ES-I3 (cell line): ENCODE data around the gene TRIM37.

Source experiments
- H3K36me3 ChIP-seq: 2 replicates; pipeline ENCODE4 v1.6.1; 2013; ENCODE audit warnings: mild to moderate bottlenecking, low read length, control low read depth, moderate library complexity; ENCODE audit not compliant: insufficient read depth
- H3K4me1 ChIP-seq: 2 replicates; pipeline ENCODE4 v1.6.1; 2013; ENCODE audit warnings: mild to moderate bottlenecking, control low read depth, low read length; ENCODE audit not compliant: insufficient read depth
- H3K9ac ChIP-seq: 2 replicates; pipeline ENCODE4 v1.6.1; 2013; ENCODE audit warnings: low read depth, mild to moderate bottlenecking, low read length, moderate library complexity
- H3K9me3 ChIP-seq: 2 replicates; pipeline ENCODE4 v1.6.1; 2013; ENCODE audit warnings: mild to moderate bottlenecking, low read length, moderate library complexity; ENCODE audit not compliant: control insufficient read depth, insufficient read depth

TRIM37 gene

GRCh38 chr17:59038734-59039133 lies 67.9 kb downstream of the TRIM37 start:
- H3K9me3 ChIP-seq, result no peaks in the 10 kb centered on the region
- no peaks in the 10 kb centered on the region for H3K4me1 ChIP-seq
- no peak overlapping the region for H3K9ac ChIP-seq
- H3K36me3 ChIP-seq, result peaks cover 7% of the 10 kb centered on the region; the same call in 1 of the 2 replicates

GRCh38 chr17:59037960-59038359 lies 68.7 kb downstream of the TRIM37 start:
- Histone ChIP-seq H3K36me3 (peaks cover 5% of the 10 kb centered on the region; the same call in 1 of the 2 replicates), H3K9me3 (no peaks in the 10 kb centered on the region)

GRCh38 chr17:59030811-59031210 lies 75.9 kb downstream of the TRIM37 start:
- peaks cover 7% of the 10 kb centered on the region; the same call in 1 of the 2 replicates for H3K36me3 ChIP-seq
- H3K4me1 ChIP-seq, result no peaks in the 10 kb centered on the region
- no peaks in the 10 kb centered on the region for H3K9me3 ChIP-seq
- H3K9ac ChIP-seq, result no peak overlapping the region

More at GRCh38 chr17:59037960-59038359, 68.7 kb downstream of the TRIM37 start:
- no peaks in the 10 kb centered on the region for H3K4me1 ChIP-seq
- no peak overlapping the region for H3K9ac ChIP-seq

GRCh38 chr17:59028328-59028727 lies 78.4 kb downstream of the TRIM37 start:
- peaks cover 7% of the 10 kb centered on the region; the same call in 1 of the 2 replicates for H3K36me3 ChIP-seq
- H3K4me1 ChIP-seq, result no peaks in the 10 kb centered on the region
- H3K9me3 ChIP-seq, result no peaks in the 10 kb centered on the region
- no peak overlapping the region for H3K9ac ChIP-seq

GRCh38 chr17:59027750-59028149 lies 78.9 kb downstream of the TRIM37 start:
- Histone ChIP-seq H3K9ac (no peak overlapping the region), H3K36me3 (peaks cover 7% of the 10 kb centered on the region; the same call in 1 of the 2 replicates), H3K9me3 (no peaks in the 10 kb centered on the region), H3K4me1 (no peaks in the 10 kb centered on the region)

DNA sequence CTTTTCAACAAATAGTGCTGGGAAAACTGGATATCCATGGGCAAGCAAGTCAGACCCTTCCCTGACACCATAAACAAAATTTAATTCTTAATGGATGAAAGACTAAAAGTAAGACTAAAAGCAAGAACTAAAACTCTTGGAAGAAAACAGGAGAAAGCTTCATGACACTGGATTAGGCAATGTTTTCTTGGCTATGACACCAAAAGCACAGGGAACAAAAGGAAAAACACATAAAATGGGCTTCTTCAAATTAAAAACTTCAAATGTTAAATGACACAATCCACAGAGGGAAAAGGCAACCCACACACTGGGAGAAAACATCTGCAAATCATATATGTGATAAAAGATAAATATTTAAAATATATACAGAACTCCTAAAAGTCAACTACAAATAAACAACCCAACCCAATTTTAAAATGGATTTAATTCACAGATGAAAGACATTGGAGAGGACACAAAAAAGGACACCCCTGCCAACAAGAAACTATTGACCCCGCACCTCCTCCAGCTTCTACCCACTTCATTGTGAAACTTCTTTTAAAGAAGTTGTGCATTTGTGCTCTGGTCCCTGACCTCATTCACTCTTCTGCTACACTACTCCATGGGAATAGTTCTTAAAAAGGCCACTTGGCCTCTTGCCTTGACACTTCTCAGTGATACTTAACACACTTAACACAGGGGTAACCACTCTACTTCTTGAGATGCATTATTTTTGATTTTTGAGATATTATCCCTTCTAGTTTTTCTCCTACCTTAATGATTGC lies 80.3 kb downstream of the TRIM37 start:
- Histone ChIP-seq H3K36me3 (0 out of 2 replicates have a peak, but pooled peaks cover 7% of the 10 kb centered on the region), H3K9ac (no peak overlapping the region), H3K9me3 (no peaks in the 10 kb centered on the region), H3K4me1 (no peaks in the 10 kb centered on the region)

- Histone ChIP-seq H3K36me3 (0 out of 2 replicates have a peak, but pooled peaks cover 7% of the 10 kb centered on the region), H3K9ac (no peak overlapping the region), H3K9me3 (no peaks in the 10 kb centered on the region), H3K4me1 (no peaks in the 10 kb centered on the region)
These were observed 81.8 kb downstream of the TRIM37 start for GRCh38 chr17:59024916-59025315.

GRCh38 chr17:59018019-59018418 lies 88.7 kb downstream of the TRIM37 start:
- H3K9ac ChIP-seq, result no peak overlapping the region
- H3K9me3 ChIP-seq, result no peaks in the 10 kb centered on the region
- H3K4me1 ChIP-seq, result no peaks in the 10 kb centered on the region
- peaks cover 3% of the 10 kb centered on the region for H3K36me3 ChIP-seq

GRCh38 chr17:59011975-59012374 lies 94.7 kb downstream of the TRIM37 start:
- peaks cover 11% of the 10 kb centered on the region for H3K36me3 ChIP-seq

DNA sequence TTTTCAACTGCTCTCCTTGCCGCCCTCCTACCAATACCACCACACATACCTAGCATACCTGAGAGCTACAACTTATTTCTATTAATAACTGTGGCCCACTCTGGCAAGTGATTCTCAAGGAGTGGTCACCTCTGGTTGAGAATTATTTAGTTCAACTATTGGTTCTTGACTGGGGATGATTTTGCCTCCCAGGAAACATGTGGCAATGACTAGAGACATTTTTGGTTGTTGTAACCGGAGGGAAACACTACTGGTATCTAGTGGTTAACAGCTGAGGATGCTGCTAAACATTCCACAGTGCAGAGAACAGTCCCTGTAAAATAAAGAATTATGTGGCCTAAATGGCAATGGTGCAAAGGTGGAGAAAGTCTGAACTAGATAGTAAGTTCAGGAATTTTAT lies 96.7 kb downstream of the TRIM37 start:
- Histone ChIP-seq H3K9ac (no peak overlapping the region), H3K36me3 (peaks cover 8% of the 10 kb centered on the region), H3K9me3 (no peaks in the 10 kb centered on the region), H3K4me1 (no peaks in the 10 kb centered on the region)

More at GRCh38 chr17:59011975-59012374, 94.7 kb downstream of the TRIM37 start:
- Histone ChIP-seq H3K4me1 (no peaks in the 10 kb centered on the region), H3K9ac (no peak overlapping the region), H3K9me3 (no peaks in the 10 kb centered on the region)

GRCh38 chr17:59008737-59009136 lies 97.9 kb downstream of the TRIM37 start:
- Histone ChIP-seq H3K36me3 (peaks cover 8% of the 10 kb centered on the region), H3K9ac (no peak overlapping the region), H3K4me1 (no peaks in the 10 kb centered on the region), H3K9me3 (no peaks in the 10 kb centered on the region)

DNA sequence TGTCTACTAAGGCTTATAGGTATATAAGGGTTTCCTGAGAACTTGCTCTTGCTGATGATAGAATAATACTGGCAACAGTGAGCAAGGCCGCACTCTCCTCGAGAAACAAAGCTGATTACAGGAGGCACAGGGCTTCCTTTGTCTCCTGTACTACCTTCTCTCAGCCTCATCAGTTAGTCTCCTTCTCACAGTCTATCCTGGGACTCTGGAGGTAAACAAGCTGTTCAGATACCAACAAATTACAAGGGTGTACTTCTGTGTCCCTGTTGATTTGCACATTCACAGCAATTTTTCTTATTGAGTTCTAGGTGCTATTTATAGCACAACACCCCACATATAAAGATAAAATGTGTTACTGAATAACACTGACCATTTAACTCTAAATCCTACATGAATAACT lies 98.7 kb downstream of the TRIM37 start:
- no peaks in the 10 kb centered on the region for H3K9me3 ChIP-seq
- H3K36me3 ChIP-seq, result peaks cover 8% of the 10 kb centered on the region
- H3K4me1 ChIP-seq, result no peaks in the 10 kb centered on the region; the same call in 1 of the 2 replicates
- no peak overlapping the region for H3K9ac ChIP-seq

DNA sequence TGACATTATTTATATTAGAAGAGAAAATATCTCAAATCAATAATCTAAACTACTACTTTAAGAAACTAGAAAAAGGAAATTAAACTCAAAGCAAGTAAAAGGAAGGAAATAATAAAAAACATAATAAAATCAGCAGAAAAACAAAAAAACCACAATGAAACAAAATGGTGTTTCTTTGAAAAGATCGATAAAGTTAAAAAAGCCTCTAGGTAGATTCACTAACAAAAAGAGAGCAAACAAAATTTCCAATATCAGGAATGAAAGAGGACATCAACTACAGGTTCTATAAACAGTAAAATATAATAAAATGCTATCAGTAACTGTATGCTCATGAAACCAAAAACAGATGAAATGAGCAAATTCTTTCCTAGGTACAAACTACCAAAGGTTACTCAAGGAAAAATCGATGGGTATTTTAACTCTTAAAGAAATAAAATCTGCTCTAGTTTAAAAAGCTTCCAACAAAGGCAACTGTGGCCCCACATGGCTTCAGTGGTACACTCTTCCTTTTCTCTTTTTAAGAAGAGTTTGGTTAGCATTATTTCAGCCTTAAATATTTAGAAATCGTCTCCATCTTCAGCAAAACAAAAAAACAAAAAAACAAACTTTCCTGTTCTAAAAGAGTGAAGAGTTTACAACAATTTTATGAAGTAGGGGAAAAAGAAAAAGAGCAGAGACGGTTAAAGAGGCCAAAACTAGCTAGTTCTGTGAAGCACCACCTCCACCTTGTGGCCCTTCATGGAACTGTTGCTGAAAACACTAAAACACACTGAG lies 102.2 kb downstream of the TRIM37 start:
- Histone ChIP-seq H3K36me3 (peaks cover 3% of the 10 kb centered on the region; the same call in 1 of the 2 replicates), H3K9ac (no peak overlapping the region; the same call in 1 of the 2 replicates), H3K9me3 (no peaks in the 10 kb centered on the region), H3K4me1 (peaks cover 10% of the 10 kb centered on the region)

- H3K9me3 ChIP-seq, result no peaks in the 10 kb centered on the region
- no peak overlapping the region for H3K9ac ChIP-seq
- H3K4me1 ChIP-seq, result peaks cover 10% of the 10 kb centered on the region
- H3K36me3 ChIP-seq, result peaks cover 8% of the 10 kb centered on the region; the same call in 1 of the 2 replicates
These were observed 102.8 kb downstream of the TRIM37 start for GRCh38 chr17:59003860-59004259.
